ENCODE data around the gene PCP2. TPM values are rescaled to one million over a fixed set of nuclear protein-coding genes. Genes with fewer than 3 reads are reported as not detected.

Gene PCP2
- total and polyA plus RNA-seq, 2 of the 8 experiments (the other 6 are each of a cell fraction or from before 2014, with no cell fraction given): not detected

DNA sequence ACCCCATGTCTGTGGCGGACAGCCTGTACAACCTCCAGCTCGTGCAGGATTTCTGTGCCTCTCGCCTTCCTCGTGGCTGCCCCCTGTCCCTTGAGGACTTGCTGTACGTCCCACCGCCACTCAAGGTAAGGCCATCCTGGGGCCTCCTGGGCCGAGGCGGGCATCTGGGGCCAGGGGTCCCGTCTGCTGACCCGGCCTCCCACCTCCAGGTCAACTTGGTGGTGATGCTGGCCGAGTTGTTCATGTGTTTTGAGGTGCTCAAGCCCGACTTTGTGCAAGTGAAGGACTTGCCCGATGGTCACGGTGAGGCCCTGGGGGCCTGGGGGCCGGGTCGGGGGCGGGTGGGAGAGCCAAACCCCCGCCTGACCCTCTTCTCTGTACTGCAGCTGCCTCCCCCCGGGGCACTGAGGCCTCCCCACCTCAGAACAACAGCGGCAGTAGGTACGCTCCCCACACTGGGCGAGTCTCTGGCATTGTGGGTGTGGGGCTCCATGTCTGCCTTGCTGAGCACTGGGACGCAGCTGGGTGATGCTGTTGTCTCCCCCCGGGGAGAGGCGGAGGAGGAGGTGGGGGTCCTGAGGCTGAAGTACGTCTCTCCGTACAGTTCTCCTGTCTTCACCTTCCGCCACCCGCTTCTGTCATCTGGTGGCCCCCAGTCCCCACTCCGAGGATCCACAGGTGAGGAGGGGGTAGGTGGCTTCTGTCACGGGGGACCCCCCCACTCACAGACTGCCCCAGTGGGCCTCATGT lies 22.9 kb downstream of the PCP2 start (continued):
- no peak for TF ChIP-seq EGR1 (IDR thresholded peaks at IDR 0.05; ENCODE audit: borderline replicate concordance, low read depth, low read length)
- TF ChIP-seq, protein P1, sequence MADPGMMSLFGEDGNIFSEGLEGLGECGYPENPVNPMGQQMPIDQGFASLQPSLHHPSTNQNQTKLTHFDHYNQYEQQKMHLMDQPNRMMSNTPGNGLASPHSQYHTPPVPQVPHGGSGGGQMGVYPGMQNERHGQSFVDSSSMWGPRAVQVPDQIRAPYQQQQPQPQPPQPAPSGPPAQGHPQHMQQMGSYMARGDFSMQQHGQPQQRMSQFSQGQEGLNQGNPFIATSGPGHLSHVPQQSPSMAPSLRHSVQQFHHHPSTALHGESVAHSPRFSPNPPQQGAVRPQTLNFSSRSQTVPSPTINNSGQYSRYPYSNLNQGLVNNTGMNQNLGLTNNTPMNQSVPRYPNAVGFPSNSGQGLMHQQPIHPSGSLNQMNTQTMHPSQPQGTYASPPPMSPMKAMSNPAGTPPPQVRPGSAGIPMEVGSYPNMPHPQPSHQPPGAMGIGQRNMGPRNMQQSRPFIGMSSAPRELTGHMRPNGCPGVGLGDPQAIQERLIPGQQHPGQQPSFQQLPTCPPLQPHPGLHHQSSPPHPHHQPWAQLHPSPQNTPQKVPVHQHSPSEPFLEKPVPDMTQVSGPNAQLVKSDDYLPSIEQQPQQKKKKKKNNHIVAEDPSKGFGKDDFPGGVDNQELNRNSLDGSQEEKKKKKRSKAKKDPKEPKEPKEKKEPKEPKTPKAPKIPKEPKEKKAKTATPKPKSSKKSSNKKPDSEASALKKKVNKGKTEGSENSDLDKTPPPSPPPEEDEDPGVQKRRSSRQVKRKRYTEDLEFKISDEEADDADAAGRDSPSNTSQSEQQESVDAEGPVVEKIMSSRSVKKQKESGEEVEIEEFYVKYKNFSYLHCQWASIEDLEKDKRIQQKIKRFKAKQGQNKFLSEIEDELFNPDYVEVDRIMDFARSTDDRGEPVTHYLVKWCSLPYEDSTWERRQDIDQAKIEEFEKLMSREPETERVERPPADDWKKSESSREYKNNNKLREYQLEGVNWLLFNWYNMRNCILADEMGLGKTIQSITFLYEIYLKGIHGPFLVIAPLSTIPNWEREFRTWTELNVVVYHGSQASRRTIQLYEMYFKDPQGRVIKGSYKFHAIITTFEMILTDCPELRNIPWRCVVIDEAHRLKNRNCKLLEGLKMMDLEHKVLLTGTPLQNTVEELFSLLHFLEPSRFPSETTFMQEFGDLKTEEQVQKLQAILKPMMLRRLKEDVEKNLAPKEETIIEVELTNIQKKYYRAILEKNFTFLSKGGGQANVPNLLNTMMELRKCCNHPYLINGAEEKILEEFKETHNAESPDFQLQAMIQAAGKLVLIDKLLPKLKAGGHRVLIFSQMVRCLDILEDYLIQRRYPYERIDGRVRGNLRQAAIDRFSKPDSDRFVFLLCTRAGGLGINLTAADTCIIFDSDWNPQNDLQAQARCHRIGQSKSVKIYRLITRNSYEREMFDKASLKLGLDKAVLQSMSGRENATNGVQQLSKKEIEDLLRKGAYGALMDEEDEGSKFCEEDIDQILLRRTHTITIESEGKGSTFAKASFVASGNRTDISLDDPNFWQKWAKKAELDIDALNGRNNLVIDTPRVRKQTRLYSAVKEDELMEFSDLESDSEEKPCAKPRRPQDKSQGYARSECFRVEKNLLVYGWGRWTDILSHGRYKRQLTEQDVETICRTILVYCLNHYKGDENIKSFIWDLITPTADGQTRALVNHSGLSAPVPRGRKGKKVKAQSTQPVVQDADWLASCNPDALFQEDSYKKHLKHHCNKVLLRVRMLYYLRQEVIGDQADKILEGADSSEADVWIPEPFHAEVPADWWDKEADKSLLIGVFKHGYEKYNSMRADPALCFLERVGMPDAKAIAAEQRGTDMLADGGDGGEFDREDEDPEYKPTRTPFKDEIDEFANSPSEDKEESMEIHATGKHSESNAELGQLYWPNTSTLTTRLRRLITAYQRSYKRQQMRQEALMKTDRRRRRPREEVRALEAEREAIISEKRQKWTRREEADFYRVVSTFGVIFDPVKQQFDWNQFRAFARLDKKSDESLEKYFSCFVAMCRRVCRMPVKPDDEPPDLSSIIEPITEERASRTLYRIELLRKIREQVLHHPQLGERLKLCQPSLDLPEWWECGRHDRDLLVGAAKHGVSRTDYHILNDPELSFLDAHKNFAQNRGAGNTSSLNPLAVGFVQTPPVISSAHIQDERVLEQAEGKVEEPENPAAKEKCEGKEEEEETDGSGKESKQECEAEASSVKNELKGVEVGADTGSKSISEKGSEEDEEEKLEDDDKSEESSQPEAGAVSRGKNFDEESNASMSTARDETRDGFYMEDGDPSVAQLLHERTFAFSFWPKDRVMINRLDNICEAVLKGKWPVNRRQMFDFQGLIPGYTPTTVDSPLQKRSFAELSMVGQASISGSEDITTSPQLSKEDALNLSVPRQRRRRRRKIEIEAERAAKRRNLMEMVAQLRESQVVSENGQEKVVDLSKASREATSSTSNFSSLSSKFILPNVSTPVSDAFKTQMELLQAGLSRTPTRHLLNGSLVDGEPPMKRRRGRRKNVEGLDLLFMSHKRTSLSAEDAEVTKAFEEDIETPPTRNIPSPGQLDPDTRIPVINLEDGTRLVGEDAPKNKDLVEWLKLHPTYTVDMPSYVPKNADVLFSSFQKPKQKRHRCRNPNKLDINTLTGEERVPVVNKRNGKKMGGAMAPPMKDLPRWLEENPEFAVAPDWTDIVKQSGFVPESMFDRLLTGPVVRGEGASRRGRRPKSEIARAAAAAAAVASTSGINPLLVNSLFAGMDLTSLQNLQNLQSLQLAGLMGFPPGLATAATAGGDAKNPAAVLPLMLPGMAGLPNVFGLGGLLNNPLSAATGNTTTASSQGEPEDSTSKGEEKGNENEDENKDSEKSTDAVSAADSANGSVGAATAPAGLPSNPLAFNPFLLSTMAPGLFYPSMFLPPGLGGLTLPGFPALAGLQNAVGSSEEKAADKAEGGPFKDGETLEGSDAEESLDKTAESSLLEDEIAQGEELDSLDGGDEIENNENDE (IDR thresholded peaks at IDR 0.05; ENCODE audit: insufficient replicate concordance, low read length): no peak
